ENCODE measurements around the gene HMGB1.
A peak's percentile ranks its signal among the peaks of the same experiment; 100 is the strongest.
"Not testable (repeated sequence)": the region's sequence is repeated elsewhere in the genome, so short reads cannot be mapped to it uniquely, and the experiment has no call there.

The HMGB1 gene

DNA sequence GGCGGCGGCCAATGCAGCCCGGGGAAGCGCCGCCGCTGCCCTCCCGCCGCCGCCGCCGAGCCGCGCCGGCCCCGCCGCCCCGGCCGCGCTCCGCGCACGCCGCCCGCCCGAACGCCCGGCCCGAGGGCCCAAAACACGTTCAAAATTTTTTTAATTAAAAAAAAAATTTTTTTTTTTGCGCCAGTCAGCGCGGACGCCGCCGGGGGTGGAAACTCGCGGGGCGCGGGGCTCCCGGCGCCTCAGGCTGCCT, 468 bp downstream of the HMGB1 start:
- no peak for DNase-seq

- peak; percentile 82 for DNase-seq
Measured at GRCh38 chr13:30464496-30465342, 1.0 kb downstream of the HMGB1 start.

- DNase-seq: peak; percentile 68
Measured at GRCh38 chr13:30463787-30464495, 1.8 kb downstream of the HMGB1 start.

DNA sequence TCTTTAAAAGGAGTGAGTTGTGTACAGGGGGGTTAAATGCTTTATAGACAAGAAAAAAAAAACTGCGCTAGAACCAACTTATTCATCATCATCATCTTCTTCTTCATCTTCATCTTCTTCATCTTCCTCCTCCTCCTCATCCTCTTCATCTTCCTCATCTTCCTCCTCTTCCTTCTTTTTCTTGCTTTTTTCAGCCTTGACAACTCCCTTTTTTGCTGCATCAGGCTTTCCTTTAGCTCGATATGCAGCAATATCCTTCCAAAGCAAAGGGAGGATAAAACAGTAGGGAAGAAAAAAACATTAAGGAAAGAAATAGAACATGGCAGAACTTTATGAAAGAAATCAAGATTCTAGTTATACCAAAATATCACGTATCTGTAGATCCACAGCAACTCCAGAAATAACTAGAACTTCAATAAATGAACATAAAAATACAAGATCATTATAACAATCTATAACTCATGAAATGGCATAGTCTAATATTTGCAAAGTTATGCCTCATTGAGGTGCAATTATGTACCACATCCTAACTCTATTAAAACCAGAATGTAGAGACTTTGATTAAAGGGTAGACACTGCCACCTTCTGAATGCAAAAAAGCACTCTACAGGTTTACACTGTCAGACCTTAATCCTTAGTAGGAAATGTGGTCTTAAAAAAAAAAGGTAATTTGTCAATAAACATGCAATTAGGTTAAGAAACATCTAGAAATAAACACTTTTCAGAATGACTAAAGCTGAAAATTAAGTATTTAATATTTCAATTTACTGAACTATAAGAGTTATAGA, 4.3 kb downstream of the HMGB1 start:
- DNase-seq: not testable (repeated sequence)

GRCh38 chr13:30457306-30457891, 8.3 kb downstream of the HMGB1 start:
- no peak for DNase-seq

- DNase-seq: no peak
Measured at GRCh38 chr13:30456290-30456689, 9.4 kb downstream of the HMGB1 start.

DNA sequence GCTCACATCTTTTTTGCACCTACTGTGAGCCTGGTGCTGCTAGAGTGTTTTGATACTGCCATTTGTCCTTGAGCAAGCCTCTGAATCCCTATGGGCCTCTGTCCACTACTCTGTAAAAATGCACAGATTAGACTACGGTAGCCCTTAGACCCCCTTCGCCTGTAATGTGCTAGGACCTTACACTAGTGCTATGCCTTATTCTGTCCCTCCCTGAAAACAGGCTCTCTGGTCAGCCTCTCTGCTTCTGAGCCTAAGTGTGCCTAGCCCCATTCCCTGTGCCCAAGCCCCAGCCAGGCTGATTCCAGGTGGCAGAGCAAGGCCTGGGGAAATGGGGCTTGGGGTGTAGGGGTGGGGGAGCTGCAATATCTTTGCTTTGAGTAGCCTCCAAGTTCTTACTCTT, 10.7 kb downstream of the HMGB1 start:
- no peak for DNase-seq

DNA sequence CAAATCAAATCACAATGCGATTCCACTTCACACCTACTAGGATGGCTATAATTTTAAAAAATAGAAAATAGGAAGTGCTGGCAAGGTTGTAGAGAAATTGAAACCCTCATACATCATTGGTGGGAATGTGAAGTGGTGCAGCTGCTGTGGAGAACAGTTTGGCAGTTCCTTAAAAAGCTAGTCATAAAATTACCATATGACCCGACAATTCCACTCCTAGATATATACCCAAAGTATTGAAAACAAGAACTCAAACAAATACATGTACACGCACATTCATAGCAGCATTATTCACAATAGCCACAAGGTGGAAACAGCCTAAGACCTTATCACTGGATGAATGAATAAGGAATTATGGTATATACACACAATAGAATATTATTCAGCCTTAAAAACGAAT, 12.0 kb downstream of the HMGB1 start:
- no peak for DNase-seq

- DNase-seq: not testable (repeated sequence)
Measured at GRCh38 chr13:30451476-30451875, 14.3 kb downstream of the HMGB1 start.

DNA sequence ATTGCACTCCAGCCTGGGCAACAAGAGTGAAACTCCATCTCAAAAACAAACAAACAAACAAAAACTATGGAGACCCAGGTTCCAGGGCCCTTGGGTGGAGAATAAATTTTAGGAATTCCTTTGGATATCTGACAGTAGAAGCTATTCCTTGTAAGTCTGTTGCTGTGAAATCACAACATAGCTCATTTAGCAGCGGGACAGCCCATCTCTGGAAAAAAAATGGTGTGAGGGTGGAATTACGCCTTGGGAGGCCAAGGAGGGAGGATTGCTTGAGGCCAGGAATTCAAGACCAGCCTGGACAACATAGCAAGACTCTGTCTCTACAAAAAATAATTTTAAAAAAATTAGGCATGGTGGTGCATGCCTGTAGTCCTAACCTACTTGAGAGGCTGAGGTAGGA, 15.7 kb downstream of the HMGB1 start:
- no peak for DNase-seq

- DNase-seq: no peak
Measured at GRCh38 chr13:30448441-30448840, 17.3 kb downstream of the HMGB1 start.

GRCh38 chr13:30446126-30446500, 19.6 kb downstream of the HMGB1 start:
- DNase-seq: no peak

DNA sequence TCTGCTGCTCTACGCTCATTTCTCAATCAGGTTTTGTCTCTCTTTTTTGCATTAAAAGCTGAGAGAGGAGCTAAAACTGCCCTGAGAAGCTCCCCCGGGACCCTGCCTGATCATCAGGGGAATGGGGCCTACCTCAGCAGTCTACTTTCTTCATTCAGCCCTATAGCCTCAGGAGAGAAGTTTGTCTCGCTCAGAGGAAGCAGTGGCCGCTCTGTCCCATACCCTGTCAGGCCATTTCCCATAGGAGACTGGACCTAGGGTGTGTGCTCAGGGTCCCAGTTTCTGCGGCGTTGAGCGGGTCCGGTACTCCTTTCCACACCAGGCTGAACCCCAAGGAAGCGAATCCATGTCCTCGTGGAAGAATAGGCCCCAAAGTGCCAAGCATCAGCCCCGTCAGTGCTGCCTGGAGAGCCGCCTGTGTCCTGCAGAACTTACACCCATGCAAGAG, 21.8 kb downstream of the HMGB1 start:
- no peak for DNase-seq

GRCh38 chr13:30443491-30443890, 22.2 kb downstream of the HMGB1 start:
- DNase-seq: not testable (repeated sequence)

GRCh38 chr13:30442926-30443325, 22.8 kb downstream of the HMGB1 start:
- no peak for DNase-seq

DNA sequence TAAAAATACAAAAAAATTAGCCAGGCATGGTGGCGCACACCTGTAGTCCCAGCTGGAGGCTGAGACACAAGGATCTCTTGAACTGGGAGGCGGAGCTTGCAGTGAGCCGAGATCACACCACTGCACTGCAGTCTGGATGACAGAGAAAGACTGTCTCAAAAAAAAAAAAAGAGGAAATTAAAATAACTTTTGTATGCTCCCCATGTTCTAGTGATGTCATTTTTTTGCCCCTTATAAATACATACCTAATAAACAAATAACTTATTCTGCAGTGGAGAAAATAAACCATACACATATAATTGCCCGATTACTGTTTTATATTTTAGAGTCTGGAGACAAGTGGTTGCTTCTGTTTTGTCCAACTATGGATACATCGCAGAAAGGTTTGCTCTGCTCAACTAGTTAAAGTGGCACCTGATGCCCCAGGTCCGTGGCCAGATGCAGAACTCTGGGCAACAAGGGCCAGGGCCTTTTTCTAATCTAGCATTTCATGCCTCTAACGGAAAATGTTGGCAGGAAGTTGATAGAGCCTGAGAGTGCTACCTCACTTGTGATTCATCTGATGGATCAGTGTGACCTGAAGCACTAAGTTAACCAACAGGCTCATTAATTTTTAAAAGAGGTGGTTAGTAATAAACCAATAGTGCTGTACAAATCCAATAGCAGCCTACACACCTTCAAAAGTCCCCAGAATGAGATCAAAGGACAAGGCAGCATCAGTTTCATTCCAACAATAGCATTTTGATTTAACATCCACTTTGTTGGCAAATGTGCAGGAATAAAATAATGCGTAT, 24.6 kb downstream of the HMGB1 start:
- no peak for DNase-seq

GRCh38 chr13:30438286-30438685, 27.4 kb downstream of the HMGB1 start:
- no peak for DNase-seq

- DNase-seq: no peak
Measured at GRCh38 chr13:30437177-30437576, 28.6 kb downstream of the HMGB1 start.

- no peak for DNase-seq
Measured at GRCh38 chr13:30435911-30436451, 29.8 kb downstream of the HMGB1 start.

DNA sequence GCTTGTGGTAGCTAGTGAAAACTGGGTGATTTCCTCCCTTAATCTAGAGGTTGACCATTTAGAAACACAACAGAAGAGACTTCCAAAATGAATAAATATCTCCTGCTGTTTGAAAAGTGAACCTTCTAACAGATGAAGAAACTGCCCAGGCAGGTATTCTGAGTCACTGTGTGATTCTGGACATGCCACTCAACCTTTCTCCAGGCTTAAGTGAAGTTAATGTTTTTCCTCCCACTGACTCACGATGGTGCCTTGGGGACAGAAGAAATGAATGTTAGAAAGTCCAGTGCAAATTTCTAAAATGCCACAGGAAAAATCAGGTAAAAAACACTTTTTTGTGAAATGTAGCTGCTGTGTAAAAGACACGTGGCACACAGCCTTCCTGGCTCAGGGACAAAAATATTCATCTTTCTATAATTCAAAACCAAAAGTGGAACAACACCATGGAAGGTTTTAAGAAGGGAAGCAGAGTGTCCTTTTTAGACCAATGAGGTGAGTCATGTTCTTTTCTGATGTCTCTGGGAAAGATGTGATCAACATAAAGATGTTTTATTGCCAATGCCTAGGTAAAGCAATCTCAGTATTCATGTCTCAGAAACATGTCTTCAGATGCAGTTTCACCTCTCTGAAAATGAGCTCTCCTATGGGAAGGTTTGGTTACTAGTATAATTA, 34.3 kb downstream of the HMGB1 start:
- DNase-seq: no peak

Data from activated CD8-positive, alpha-beta memory T cell treated with anti-CD3 and anti-CD28 coated beads, Interleukin-2, amount 50 U/mL, for 4 hours (primary cell).